ENCODE results near the gene ADCY5. TPM values are rescaled to one million over a fixed set of nuclear protein-coding genes. Genes with fewer than 3 reads are reported as not detected.
A peak's percentile ranks its signal among the peaks of the same experiment; 100 is the strongest.

Gene ADCY5
- total and polyA plus RNA-seq, 10 donors: 1.7 to 20.6 (median 11.7) TPM

- TF ChIP-seq POLR2A (IDR thresholded peaks at IDR 0.05) (no peak), CTCF (IDR thresholded peaks at IDR 0.05 in 8 of 11, conservative IDR thresholded peaks at IDR 0.05 in 3 of 11) (no peak), POLR2AphosphoS5 (IDR thresholded peaks at IDR 0.05) (no peak)
- Histone ChIP-seq H3K4me1 (peaks cover 0 to 57% (median 12%) of the 10 kb centered on the region in 6 donors), H3K27me3 (replicated peaks in 1 of 7) (no peaks in the 10 kb centered on the region), H3K36me3 (no peaks in the 10 kb centered on the region), H3K9me3 (no peaks in the 10 kb centered on the region), H3K27ac (peak overlapping the region in 4 of 8 donors; percentile 18 to 45 (median 32)), H3K4me3 (no peak overlapping the region)
- peak; percentile 54 for DNase-seq
- WGBS, 5 donors: 72 to 83% (median 79%) methylated on average over 6 to 8 of the region's 8 CpGs
- intact Hi-C loops (cut with DNase I; ENCODE audit: low total_unique reads): no loop called here
Measured at GRCh38 chr3:123420416-123420968, 28.4 kb downstream of the ADCY5 start.

DNA sequence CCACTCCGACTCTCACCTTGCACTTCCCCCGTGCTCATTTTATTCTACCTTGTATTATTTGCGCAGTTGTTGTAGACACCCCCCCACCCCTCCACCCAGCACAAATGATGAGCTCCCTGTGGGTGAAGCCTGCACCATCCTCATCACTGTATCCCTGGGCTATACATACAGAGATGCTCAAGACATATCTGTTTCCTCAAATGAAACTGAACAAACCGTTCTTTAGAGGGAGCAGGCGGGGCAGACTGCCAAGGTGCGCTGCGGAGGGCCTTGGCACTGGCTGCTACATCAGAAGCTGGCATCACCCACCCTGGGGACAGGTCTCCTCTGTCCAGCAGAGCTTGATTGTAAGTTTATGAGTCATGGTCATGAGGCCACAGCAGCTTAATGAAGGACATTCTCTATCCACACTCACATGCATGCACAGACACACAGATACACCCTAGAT is 29.0 kb downstream of the ADCY5 start:
- Histone ChIP-seq H3K4me3 (no peak overlapping the region), H3K27me3 (replicated peaks in 1 of 7) (no peaks in the 10 kb centered on the region), H3K27ac (peak overlapping the region in 4 of 8 donors; percentile 30 to 61 (median 39)), H3K4me1 (peaks cover 0 to 50% (median 9%) of the 10 kb centered on the region in 6 donors), H3K9me3 (no peaks in the 10 kb centered on the region), H3K36me3 (no peaks in the 10 kb centered on the region)
- no peak for TF ChIP-seq POLR2A (IDR thresholded peaks at IDR 0.05)
- no peak for TF ChIP-seq CTCF (IDR thresholded peaks at IDR 0.05 in 8 of 11, conservative IDR thresholded peaks at IDR 0.05 in 3 of 11)
- no peak for TF ChIP-seq POLR2AphosphoS5 (IDR thresholded peaks at IDR 0.05)
- intact Hi-C loops (cut with DNase I; ENCODE audit: low total_unique reads): no loop called here
- WGBS, 5 donors: 76 to 89% (median 82%) methylated on average over 7 of the region's 7 CpGs
- no peak for DNase-seq

GRCh38 chr3:123419181-123419849 is 29.6 kb downstream of the ADCY5 start:
- Histone ChIP-seq H3K9me3 (no peaks in the 10 kb centered on the region), H3K4me3 (no peak overlapping the region), H3K27me3 (replicated peaks in 1 of 7) (no peaks in the 10 kb centered on the region), H3K27ac (peak overlapping the region in 4 of 8 donors; percentile 30 to 61 (median 39)), H3K36me3 (no peaks in the 10 kb centered on the region), H3K4me1 (peaks cover 0 to 46% (median 9%) of the 10 kb centered on the region in 6 donors)
- WGBS, 5 donors: 73 to 84% (median 81%) methylated on average over 20 of the region's 20 CpGs
- intact Hi-C loops (cut with DNase I; ENCODE audit: low total_unique reads): no loop called here
- no peak for TF ChIP-seq POLR2A (IDR thresholded peaks at IDR 0.05)
- peak in 1 of 3 donors; percentile 28 for TF ChIP-seq POLR2AphosphoS5 (IDR thresholded peaks at IDR 0.05)
- peak; percentile 57 for DNase-seq

DNA sequence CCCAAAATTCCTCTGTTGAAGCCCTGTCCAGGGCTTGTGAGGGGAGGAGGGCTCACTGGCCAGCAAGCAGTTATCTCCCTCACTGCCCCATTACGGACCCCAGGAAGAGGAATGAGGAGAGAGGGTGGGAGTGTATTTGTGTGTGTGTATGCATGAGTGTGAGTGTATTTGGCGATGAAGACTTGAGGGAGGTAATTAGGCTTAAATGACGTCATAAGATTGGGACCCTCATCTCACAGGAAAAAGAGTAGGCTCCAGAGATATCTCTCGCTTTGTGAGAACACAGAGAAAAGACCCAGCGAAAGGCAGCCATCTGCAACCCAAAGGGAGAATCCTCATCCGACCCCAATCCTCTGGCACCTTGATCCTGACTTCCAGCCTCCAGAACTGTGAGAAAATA is 32.2 kb downstream of the ADCY5 start:
- 77 to 95% (median 90%) methylated on average over 6 of the region's 6 CpGs for WGBS, 5 donors
- Histone ChIP-seq H3K9me3 (no peaks in the 10 kb centered on the region), H3K36me3 (no peaks in the 10 kb centered on the region), H3K4me3 (no peak overlapping the region), H3K27me3 (replicated peaks in 1 of 7) (no peaks in the 10 kb centered on the region), H3K4me1 (peaks cover 0 to 22% (median 3%) of the 10 kb centered on the region in 6 donors), H3K27ac (peak overlapping the region in 4 of 8 donors; percentile 66 to 79 (median 76))
- no peak for TF ChIP-seq CTCF (IDR thresholded peaks at IDR 0.05 in 8 of 11, conservative IDR thresholded peaks at IDR 0.05 in 3 of 11)
- TF ChIP-seq POLR2AphosphoS5 (IDR thresholded peaks at IDR 0.05): no peak
- no peak for TF ChIP-seq POLR2A (IDR thresholded peaks at IDR 0.05)
- peak; percentile 7 for DNase-seq
- intact Hi-C loops (cut with DNase I; ENCODE audit: low total_unique reads): no loop called here

All from spleen (tissue), 11 donors.